ENCODE measurements around the gene DUOXA1. TPM values are rescaled to one million over a fixed set of nuclear protein-coding genes. Genes with fewer than 3 reads are reported as not detected.

Gene DUOXA1
- polyA plus RNA-seq, 2 donors, result 145 to 174 TPM

- peaks cover 0 to 19% of the 10 kb centered on the region in 2 donors for H3K36me3 ChIP-seq (ENCODE audit: control insufficient read depth in 2 of 2, insufficient read depth in 2 of 2, low read length in 1 of 2)
- no peaks in the 10 kb centered on the region for H3K27me3 ChIP-seq (ENCODE audit: control insufficient read depth in 1 of 2, insufficient read depth in 2 of 2, low read length in 2 of 2)
- no peaks in the 10 kb centered on the region for H3K9me3 ChIP-seq (ENCODE audit: control insufficient read depth in 2 of 2, insufficient read depth in 1 of 2, low read depth in 1 of 2, low read length in 1 of 2)
- peak overlapping the region in 1 of 2 donors; percentile 46 for H3K27ac ChIP-seq (ENCODE audit: low read depth in 2 of 2, low read length in 1 of 2)
- peaks cover 0 to 3% of the 10 kb centered on the region in 2 donors for H3K4me1 ChIP-seq (ENCODE audit: control insufficient read depth in 2 of 2, insufficient read depth in 2 of 2, low read length in 1 of 2)
- H3K4me3 ChIP-seq (ENCODE audit: low read depth in 1 of 2, low read length in 2 of 2), result no peak overlapping the region
These were observed 6.3 kb downstream of the DUOXA1 start for GRCh38 chr15:45123397-45123796.

DNA sequence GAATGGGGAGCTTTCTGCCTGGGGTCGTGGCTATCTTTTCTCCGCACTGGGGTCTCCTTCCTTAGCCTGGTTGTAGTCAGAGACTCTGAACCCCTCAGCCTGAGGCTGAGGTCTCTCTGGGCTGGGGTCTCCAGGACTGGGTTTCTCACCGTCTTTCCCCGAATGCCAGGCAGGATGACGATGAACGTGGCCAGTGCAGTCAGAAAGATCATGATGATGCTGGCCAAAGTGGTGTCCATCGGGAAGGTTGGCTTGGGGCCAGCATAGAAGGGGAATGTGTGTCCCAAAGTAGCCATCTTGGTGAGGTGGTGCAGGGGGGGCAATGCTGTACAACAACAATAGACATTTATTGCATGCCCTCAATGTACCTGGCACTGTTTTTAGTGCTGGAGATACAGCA lies 7.0 kb downstream of the DUOXA1 start:
- Histone ChIP-seq H3K4me3 (ENCODE audit: low read depth in 1 of 2, low read length in 2 of 2) (no peak overlapping the region), H3K9me3 (ENCODE audit: control insufficient read depth in 2 of 2, insufficient read depth in 1 of 2, low read depth in 1 of 2, low read length in 1 of 2) (no peaks in the 10 kb centered on the region), H3K27ac (ENCODE audit: low read depth in 2 of 2, low read length in 1 of 2) (peak overlapping the region; percentile 36 to 67), H3K27me3 (ENCODE audit: control insufficient read depth in 1 of 2, insufficient read depth in 2 of 2, low read length in 2 of 2) (no peaks in the 10 kb centered on the region), H3K36me3 (ENCODE audit: control insufficient read depth in 2 of 2, insufficient read depth in 2 of 2, low read length in 1 of 2) (peaks cover 0 to 19% of the 10 kb centered on the region in 2 donors), H3K4me1 (ENCODE audit: control insufficient read depth in 2 of 2, insufficient read depth in 2 of 2, low read length in 1 of 2) (peaks cover 0 to 3% of the 10 kb centered on the region in 2 donors)
- WGBS, 2 donors, result 85 to 88% methylated on average over 7 of the region's 7 CpGs

- peaks cover under 1 to 6% of the 10 kb centered on the region in 2 donors for H3K4me1 ChIP-seq (ENCODE audit: control insufficient read depth in 2 of 2, insufficient read depth in 2 of 2, low read length in 1 of 2)
- no peak overlapping the region for H3K4me3 ChIP-seq (ENCODE audit: low read depth in 1 of 2, low read length in 2 of 2)
- H3K27me3 ChIP-seq (ENCODE audit: control insufficient read depth in 1 of 2, insufficient read depth in 2 of 2, low read length in 2 of 2), result no peaks in the 10 kb centered on the region
- H3K36me3 ChIP-seq (ENCODE audit: control insufficient read depth in 2 of 2, insufficient read depth in 2 of 2, low read length in 1 of 2), result peaks cover 0 to 22% of the 10 kb centered on the region in 2 donors
- 56 to 69% methylated on average over 9 of the region's 9 CpGs for WGBS, 2 donors
- H3K27ac ChIP-seq (ENCODE audit: low read depth in 2 of 2, low read length in 1 of 2), result no peak overlapping the region
- H3K9me3 ChIP-seq (ENCODE audit: control insufficient read depth in 2 of 2, insufficient read depth in 1 of 2, low read depth in 1 of 2, low read length in 1 of 2), result no peaks in the 10 kb centered on the region
These were observed 7.8 kb downstream of the DUOXA1 start for GRCh38 chr15:45121706-45122417.

DNA sequence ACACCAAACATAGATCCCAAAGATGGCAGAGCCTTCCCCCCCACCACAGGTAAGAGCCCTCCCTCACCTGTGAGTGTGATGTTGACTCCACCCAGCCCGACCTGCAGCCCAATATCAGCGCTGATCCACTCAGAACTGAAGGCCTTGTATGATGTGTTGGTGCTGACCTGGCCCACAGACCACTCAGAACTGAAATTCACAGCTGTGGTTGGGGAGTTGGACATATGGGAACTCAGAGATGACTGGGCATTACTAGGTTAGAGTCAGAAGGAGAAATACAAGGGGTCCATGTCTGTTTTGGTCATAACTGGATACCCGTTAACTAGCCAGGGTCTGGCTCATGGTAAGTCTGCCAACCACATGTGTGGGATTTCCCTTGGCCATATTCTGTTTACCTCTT lies 8.7 kb downstream of the DUOXA1 start:
- H3K9me3 ChIP-seq (ENCODE audit: control insufficient read depth in 2 of 2, insufficient read depth in 1 of 2, low read depth in 1 of 2, low read length in 1 of 2), result no peaks in the 10 kb centered on the region
- no peak overlapping the region for H3K27ac ChIP-seq (ENCODE audit: low read depth in 2 of 2, low read length in 1 of 2)
- peaks cover 0 to 2% of the 10 kb centered on the region in 2 donors for H3K27me3 ChIP-seq (ENCODE audit: control insufficient read depth in 1 of 2, insufficient read depth in 2 of 2, low read length in 2 of 2)
- H3K36me3 ChIP-seq (ENCODE audit: control insufficient read depth in 2 of 2, insufficient read depth in 2 of 2, low read length in 1 of 2), result peaks cover 0 to 22% of the 10 kb centered on the region in 2 donors
- WGBS, 2 donors, result 84 to 93% methylated on average over 3 of the region's 3 CpGs
- peaks cover 5 to 11% of the 10 kb centered on the region in 2 donors for H3K4me1 ChIP-seq (ENCODE audit: control insufficient read depth in 2 of 2, insufficient read depth in 2 of 2, low read length in 1 of 2)
- no peak overlapping the region for H3K4me3 ChIP-seq (ENCODE audit: low read depth in 1 of 2, low read length in 2 of 2)

DNA sequence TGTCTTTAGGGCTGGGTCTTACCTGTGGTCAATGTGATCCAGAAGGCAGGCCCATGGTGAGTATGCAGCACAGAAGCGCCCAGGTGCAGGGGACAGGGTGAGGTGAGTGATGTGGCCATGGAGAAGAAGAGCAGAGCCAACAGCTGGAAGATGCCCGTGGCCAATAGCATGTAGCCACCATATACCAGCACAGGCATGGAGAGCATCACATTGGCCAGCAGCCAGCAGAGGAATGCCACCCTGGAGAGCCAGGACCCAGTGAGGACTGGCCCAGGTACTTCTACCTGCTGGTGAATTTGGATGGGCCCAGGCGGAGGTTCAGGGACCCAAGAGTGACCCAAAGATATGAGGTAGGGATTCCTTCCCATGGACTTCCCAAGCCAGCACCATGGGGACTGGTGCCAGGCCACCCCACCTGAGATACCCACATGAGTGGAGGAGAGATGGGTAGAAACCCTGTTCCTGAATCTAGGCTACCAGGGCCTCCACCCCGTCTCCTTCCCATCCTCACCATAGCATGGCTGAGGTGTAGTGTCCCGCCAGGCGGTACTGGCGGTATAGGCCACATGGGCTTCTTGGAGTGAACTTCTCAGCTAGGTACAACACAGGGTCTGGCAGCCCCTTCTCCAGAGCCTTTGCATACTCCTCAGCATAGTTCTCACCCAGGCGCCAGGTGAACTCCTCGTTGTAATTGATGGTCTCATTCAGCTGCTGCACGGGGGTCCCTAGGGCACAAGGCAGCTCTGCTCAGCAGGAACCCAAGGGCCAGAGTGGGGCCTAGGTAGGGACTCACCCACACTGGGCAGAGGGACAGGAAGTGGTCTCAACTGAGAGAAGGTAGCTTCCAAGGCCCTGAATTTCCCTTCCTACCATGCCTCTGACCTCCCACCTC lies 9.4 kb downstream of the DUOXA1 start:
- 94 to 95% methylated on average over 10 of the region's 10 CpGs for WGBS, 2 donors

GRCh38 chr15:45118996-45119395 lies 10.7 kb downstream of the DUOXA1 start:
- peaks cover 0 to 22% of the 10 kb centered on the region in 2 donors for H3K36me3 ChIP-seq (ENCODE audit: control insufficient read depth in 2 of 2, insufficient read depth in 2 of 2, low read length in 1 of 2)
- no peak overlapping the region for H3K27ac ChIP-seq (ENCODE audit: low read depth in 2 of 2, low read length in 1 of 2)
- WGBS, 2 donors, result 83 to 89% methylated on average over 5 of the region's 5 CpGs
- H3K9me3 ChIP-seq (ENCODE audit: control insufficient read depth in 2 of 2, insufficient read depth in 1 of 2, low read depth in 1 of 2, low read length in 1 of 2), result no peaks in the 10 kb centered on the region
- H3K4me3 ChIP-seq (ENCODE audit: low read depth in 1 of 2, low read length in 2 of 2), result no peak overlapping the region
- peaks cover 9 to 20% of the 10 kb centered on the region in 2 donors for H3K4me1 ChIP-seq (ENCODE audit: control insufficient read depth in 2 of 2, insufficient read depth in 2 of 2, low read length in 1 of 2)
- H3K27me3 ChIP-seq (ENCODE audit: control insufficient read depth in 1 of 2, insufficient read depth in 2 of 2, low read length in 2 of 2), result peaks cover 0 to 11% of the 10 kb centered on the region in 2 donors

More for the DNA sequence above, 9.4 kb downstream of the DUOXA1 start:
- H3K4me1 ChIP-seq (ENCODE audit: control insufficient read depth in 2 of 2, insufficient read depth in 2 of 2, low read length in 1 of 2), result peaks cover 5 to 11% of the 10 kb centered on the region in 2 donors
- no peaks in the 10 kb centered on the region for H3K9me3 ChIP-seq (ENCODE audit: control insufficient read depth in 2 of 2, insufficient read depth in 1 of 2, low read depth in 1 of 2, low read length in 1 of 2)
- peaks cover 0 to 3% of the 10 kb centered on the region in 2 donors for H3K27me3 ChIP-seq (ENCODE audit: control insufficient read depth in 1 of 2, insufficient read depth in 2 of 2, low read length in 2 of 2)
- peaks cover 0 to 22% of the 10 kb centered on the region in 2 donors for H3K36me3 ChIP-seq (ENCODE audit: control insufficient read depth in 2 of 2, insufficient read depth in 2 of 2, low read length in 1 of 2)
- H3K27ac ChIP-seq (ENCODE audit: low read depth in 2 of 2, low read length in 1 of 2), result no peak overlapping the region
- no peak overlapping the region for H3K4me3 ChIP-seq (ENCODE audit: low read depth in 1 of 2, low read length in 2 of 2)

- H3K4me1 ChIP-seq (ENCODE audit: control insufficient read depth in 2 of 2, insufficient read depth in 2 of 2, low read length in 1 of 2), result peaks cover 11 to 26% of the 10 kb centered on the region in 2 donors
- 1 to 2% methylated on average over 14 of the region's 14 CpGs for WGBS, 2 donors
- no peaks in the 10 kb centered on the region for H3K9me3 ChIP-seq (ENCODE audit: control insufficient read depth in 2 of 2, insufficient read depth in 1 of 2, low read depth in 1 of 2, low read length in 1 of 2)
- no peak overlapping the region for H3K4me3 ChIP-seq (ENCODE audit: low read depth in 1 of 2, low read length in 2 of 2)
- H3K27ac ChIP-seq (ENCODE audit: low read depth in 2 of 2, low read length in 1 of 2), result no peak overlapping the region
- H3K36me3 ChIP-seq (ENCODE audit: control insufficient read depth in 2 of 2, insufficient read depth in 2 of 2, low read length in 1 of 2), result peaks cover 0 to 22% of the 10 kb centered on the region in 2 donors
- peaks cover 0 to 14% of the 10 kb centered on the region in 2 donors for H3K27me3 ChIP-seq (ENCODE audit: control insufficient read depth in 1 of 2, insufficient read depth in 2 of 2, low read length in 2 of 2)
These were observed 11.5 kb downstream of the DUOXA1 start for GRCh38 chr15:45118131-45118588.

DNA sequence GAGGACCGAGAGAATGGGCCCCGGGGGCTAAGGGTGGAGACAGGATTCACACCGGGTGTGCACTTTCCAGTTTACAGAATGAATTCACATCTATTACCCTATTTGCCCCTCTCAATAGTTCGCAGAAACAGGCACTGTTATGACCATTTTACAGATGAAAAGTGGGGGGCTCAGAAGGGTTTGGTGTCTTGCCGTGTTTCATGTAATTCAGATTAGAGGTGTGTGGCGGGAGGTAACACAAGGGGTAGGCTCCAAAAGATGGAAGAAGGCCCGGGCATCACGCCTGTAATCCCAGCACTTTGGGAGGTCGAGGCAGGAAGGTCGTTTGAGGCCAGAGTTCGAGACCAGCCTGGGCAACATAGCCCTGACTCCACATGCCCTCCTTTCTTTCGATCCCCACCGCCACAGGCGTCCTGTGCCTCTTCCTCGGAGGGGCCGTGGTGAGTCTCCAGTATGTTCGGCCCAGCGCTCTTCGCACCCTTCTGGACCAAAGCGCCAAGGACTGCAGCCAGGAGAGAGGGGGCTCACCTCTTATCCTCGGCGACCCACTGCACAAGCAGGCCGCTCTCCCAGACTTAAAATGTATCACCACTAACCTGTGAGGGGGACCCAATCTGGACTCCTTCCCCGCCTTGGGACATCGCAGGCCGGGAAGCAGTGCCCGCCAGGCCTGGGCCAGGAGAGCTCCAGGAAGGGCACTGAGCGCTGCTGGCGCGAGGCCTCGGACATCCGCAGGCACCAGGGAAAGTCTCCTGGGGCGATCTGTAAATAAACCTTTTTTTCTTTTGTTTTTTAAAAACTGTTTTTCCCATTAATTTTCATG lies 12.2 kb downstream of the DUOXA1 start:
- WGBS, 2 donors, result 44 to 49% methylated on average over 33 of the region's 33 CpGs
- peaks cover 0 to 3% of the 10 kb centered on the region in 2 donors for H3K9me3 ChIP-seq (ENCODE audit: control insufficient read depth in 2 of 2, insufficient read depth in 1 of 2, low read depth in 1 of 2, low read length in 1 of 2)
- peaks cover 11 to 29% of the 10 kb centered on the region in 2 donors for H3K4me1 ChIP-seq (ENCODE audit: control insufficient read depth in 2 of 2, insufficient read depth in 2 of 2, low read length in 1 of 2)
- H3K27me3 ChIP-seq (ENCODE audit: control insufficient read depth in 1 of 2, insufficient read depth in 2 of 2, low read length in 2 of 2), result peaks cover 0 to 17% of the 10 kb centered on the region in 2 donors
- H3K27ac ChIP-seq (ENCODE audit: low read depth in 2 of 2, low read length in 1 of 2), result no peak overlapping the region
- peaks cover 0 to 22% of the 10 kb centered on the region in 2 donors for H3K36me3 ChIP-seq (ENCODE audit: control insufficient read depth in 2 of 2, insufficient read depth in 2 of 2, low read length in 1 of 2)
- H3K4me3 ChIP-seq (ENCODE audit: low read depth in 1 of 2, low read length in 2 of 2), result peak overlapping the region in 1 of 2 donors; percentile 8

Data from esophagus (tissue), 2 donors.